ENCODE data around the gene AGAP3.

The AGAP3 gene

GRCh38 chr7:151125470-151125845 lies 39.2 kb downstream of the AGAP3 start:
- no peak for DNase-seq

GRCh38 chr7:151125846-151126481 lies 39.7 kb downstream of the AGAP3 start:
- DNase-seq, result no peak

- no peak for DNase-seq
Observed at GRCh38 chr7:151126491-151127137, 40.3 kb downstream of the AGAP3 start.

- DNase-seq, result no peak
Observed at GRCh38 chr7:151128144-151128543, 41.9 kb downstream of the AGAP3 start.

GRCh38 chr7:151128716-151129115 lies 42.4 kb downstream of the AGAP3 start:
- no peak for DNase-seq

GRCh38 chr7:151129117-151129959 lies 43.1 kb downstream of the AGAP3 start:
- DNase-seq, result no peak

GRCh38 chr7:151129960-151130591 lies 43.8 kb downstream of the AGAP3 start:
- DNase-seq, result no peak

- no peak for DNase-seq
Observed at GRCh38 chr7:151130741-151131157, 44.5 kb downstream of the AGAP3 start.

- no peak for DNase-seq
Observed at GRCh38 chr7:151131224-151131591, 44.9 kb downstream of the AGAP3 start.

GRCh38 chr7:151131592-151132293 lies 45.5 kb downstream of the AGAP3 start:
- DNase-seq, result no peak

GRCh38 chr7:151132461-151133205 lies 46.4 kb downstream of the AGAP3 start:
- DNase-seq, result no peak

- no peak for DNase-seq
Observed at GRCh38 chr7:151133266-151133985, 47.2 kb downstream of the AGAP3 start.

GRCh38 chr7:151133986-151134742 lies 47.9 kb downstream of the AGAP3 start:
- no peak for DNase-seq

- DNase-seq, result no peak
Observed at GRCh38 chr7:151134743-151135524, 48.7 kb downstream of the AGAP3 start.

- no peak for DNase-seq
Observed at GRCh38 chr7:151135525-151135845, 49.2 kb downstream of the AGAP3 start.

- no peak for DNase-seq
Observed at GRCh38 chr7:151135866-151136843, 49.9 kb downstream of the AGAP3 start.

GRCh38 chr7:151137076-151137675 lies 50.9 kb downstream of the AGAP3 start:
- no peak for DNase-seq

- DNase-seq, result no peak
Observed at GRCh38 chr7:151137791-151138152, 51.5 kb downstream of the AGAP3 start.

Data from stimulated activated CD4-positive, alpha-beta T cell treated with anti-CD3 and anti-CD28 coated beads, Interleukin-15, amount 100 ng/mL, for 24 hours (primary cell).